HG03439 (cell line): Measurements from ENCODE around the gene PTPRO.

Experiments
- ATAC-seq: cut with Tn5 transposase; IDR thresholded peaks from one replicate; pipeline ENCODE4 v1.9.1; 2021; ENCODE audit warnings: mild to moderate bottlenecking, moderate library complexity; ENCODE audit not compliant: unreplicated experiment

PTPRO gene

GRCh38 chr12:15443611-15444010 lies 121.3 kb downstream of the PTPRO start:
- ATAC-seq = no peak

GRCh38 chr12:15444523-15444922 lies 122.2 kb downstream of the PTPRO start:
- no peak for ATAC-seq

- no peak for ATAC-seq
These were observed 124.5 kb downstream of the PTPRO start for GRCh38 chr12:15446807-15447206.

- ATAC-seq = peak; percentile 66
These were observed 131.3 kb downstream of the PTPRO start for GRCh38 chr12:15453613-15454012.

GRCh38 chr12:15458008-15458407 lies 135.7 kb downstream of the PTPRO start:
- ATAC-seq = no peak

- no peak for ATAC-seq
These were observed 146.6 kb downstream of the PTPRO start for GRCh38 chr12:15468911-15469310.

GRCh38 chr12:15469356-15469755 lies 147.0 kb downstream of the PTPRO start:
- ATAC-seq = no peak

- no peak for ATAC-seq
These were observed 149.7 kb downstream of the PTPRO start for GRCh38 chr12:15472036-15472435.

GRCh38 chr12:15474766-15475165 lies 152.5 kb downstream of the PTPRO start:
- ATAC-seq = no peak

- ATAC-seq = no peak
These were observed 155.5 kb downstream of the PTPRO start for GRCh38 chr12:15477761-15478160.

- ATAC-seq = no peak
These were observed 159.5 kb downstream of the PTPRO start for GRCh38 chr12:15481846-15482245.

- ATAC-seq = no peak
These were observed 163.2 kb downstream of the PTPRO start for GRCh38 chr12:15485466-15485865.

GRCh38 chr12:15486859-15487258 lies 164.6 kb downstream of the PTPRO start:
- no peak for ATAC-seq

GRCh38 chr12:15488481-15488880 lies 166.2 kb downstream of the PTPRO start:
- ATAC-seq = no peak

GRCh38 chr12:15494329-15495046 lies 172.2 kb downstream of the PTPRO start:
- ATAC-seq = peak; percentile 77

- no peak for ATAC-seq
These were observed 173.4 kb downstream of the PTPRO start for GRCh38 chr12:15495746-15496145.

- no peak for ATAC-seq
These were observed 174.4 kb downstream of the PTPRO start for GRCh38 chr12:15496738-15497137.

GRCh38 chr12:15497671-15498292 lies 175.5 kb downstream of the PTPRO start:
- no peak for ATAC-seq

- ATAC-seq = no peak
These were observed 179.9 kb downstream of the PTPRO start for GRCh38 chr12:15502211-15502610.

- ATAC-seq = no peak
These were observed 183.3 kb downstream of the PTPRO start for GRCh38 chr12:15505616-15506015.

GRCh38 chr12:15515010-15515409 lies 192.7 kb downstream of the PTPRO start:
- ATAC-seq = no peak

- ATAC-seq = no peak
These were observed 197.8 kb downstream of the PTPRO start for GRCh38 chr12:15520083-15520482.

GRCh38 chr12:15520844-15521243 lies 198.5 kb downstream of the PTPRO start:
- no peak for ATAC-seq
